Measurements from ENCODE around the gene SEPTIN10. TPM values are rescaled to one million over a fixed set of nuclear protein-coding genes. Genes with fewer than 3 reads are reported as not detected.

Gene SEPTIN10
- total and polyA plus RNA-seq, 4 donors, result 30.2 to 117 (median 48.3) TPM

DNA sequence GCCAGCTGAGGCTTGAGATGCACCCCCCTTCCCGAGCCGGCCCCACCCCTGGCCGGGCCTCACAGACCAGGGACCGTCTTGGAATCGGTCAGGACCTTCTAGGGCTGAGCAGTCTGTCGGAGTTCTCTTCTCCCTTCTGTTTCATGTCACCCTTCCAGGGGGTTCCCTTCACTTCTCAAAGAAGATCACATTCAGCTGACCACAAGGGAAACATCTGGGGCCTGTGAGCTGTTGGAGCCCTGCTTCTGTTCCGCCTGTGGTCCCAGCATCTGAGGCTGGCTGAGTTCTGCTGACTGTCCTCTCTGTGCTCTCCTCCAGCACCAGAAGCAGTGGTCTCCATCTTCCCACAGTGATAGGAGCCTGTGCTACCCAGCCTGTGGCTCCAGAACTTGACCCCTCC lies 106.5 kb downstream of the SEPTIN10 start:
- WGBS, 2 donors, result 36 to 62% methylated on average over 7 of the region's 7 CpGs

DNA sequence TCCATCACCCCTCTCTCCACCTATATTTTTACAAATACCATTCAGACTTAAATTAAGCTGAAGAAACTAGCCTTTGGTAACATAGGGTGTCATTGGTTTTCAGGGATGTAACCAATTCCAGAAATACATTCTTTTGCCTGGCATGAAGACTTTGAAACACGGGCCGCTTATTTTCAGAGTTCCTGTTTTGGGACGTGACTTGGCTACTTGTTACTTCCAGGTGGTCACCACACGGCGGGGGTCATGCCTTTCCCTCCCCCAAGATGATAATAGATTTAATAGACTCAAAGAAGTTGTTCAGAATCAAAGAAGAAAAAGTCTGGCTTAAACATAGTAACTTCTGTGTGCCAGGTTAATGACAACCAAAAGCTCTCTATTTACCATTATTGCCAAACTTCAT lies 110.6 kb downstream of the SEPTIN10 start:
- ATAC-seq (ENCODE audit: insufficient read depth, low FRiP score) (no peak), DNase-seq (no peak)
- no peak overlapping the region for H3K9ac ChIP-seq (ENCODE audit: insufficient read depth in 1 of 2, low read length in 2 of 2)
- peaks cover 0 to 11% (median 2%) of the 10 kb centered on the region in 4 donors for H3K9me3 ChIP-seq (ENCODE audit: control insufficient read depth in 4 of 4, insufficient read depth in 3 of 4, low read length in 3 of 4)
- H3K4me1 ChIP-seq (ENCODE audit: control insufficient read depth in 5 of 5, insufficient read depth in 5 of 5, low read length in 5 of 5), result peaks cover 0 to 9% (median 0%) of the 10 kb centered on the region in 5 donors
- WGBS, 2 donors, result 34 to 57% methylated on average over 5 of the region's 5 CpGs
- no peak for TF ChIP-seq CTCF (IDR thresholded peaks at IDR 0.05; ENCODE audit: control extremely low read depth, extremely low read depth)
- no peak overlapping the region for H3K27ac ChIP-seq (ENCODE audit: low read depth in 1 of 2, low read length in 1 of 2)
- H3K27me3 ChIP-seq (ENCODE audit: control insufficient read depth in 3 of 3, insufficient read depth in 3 of 3, low read length in 2 of 3), result no peaks in the 10 kb centered on the region
- peaks cover 0 to 7% (median 0%) of the 10 kb centered on the region in 4 donors for H3K36me3 ChIP-seq (ENCODE audit: control insufficient read depth in 4 of 4, insufficient read depth in 4 of 4, low read length in 4 of 4)
- no peak overlapping the region for H3K4me3 ChIP-seq

More for the DNA sequence above, 106.5 kb downstream of the SEPTIN10 start:
- no peak overlapping the region for H3K4me3 ChIP-seq
- no peak overlapping the region for H3K27ac ChIP-seq (ENCODE audit: low read depth in 1 of 2, low read length in 1 of 2)
- TF ChIP-seq CTCF (IDR thresholded peaks at IDR 0.05; ENCODE audit: control extremely low read depth, extremely low read depth), result no peak
- no peak overlapping the region for H3K9ac ChIP-seq (ENCODE audit: insufficient read depth in 1 of 2, low read length in 2 of 2)
- H3K9me3 ChIP-seq (ENCODE audit: control insufficient read depth in 4 of 4, insufficient read depth in 3 of 4, low read length in 3 of 4), result peaks cover 0 to 11% (median 2%) of the 10 kb centered on the region in 4 donors
- no peak for ATAC-seq (ENCODE audit: insufficient read depth, low FRiP score)
- peaks cover 0 to 2% (median 0%) of the 10 kb centered on the region in 4 donors for H3K36me3 ChIP-seq (ENCODE audit: control insufficient read depth in 4 of 4, insufficient read depth in 4 of 4, low read length in 4 of 4)
- no peaks in the 10 kb centered on the region for H3K27me3 ChIP-seq (ENCODE audit: control insufficient read depth in 3 of 3, insufficient read depth in 3 of 3, low read length in 2 of 3)
- H3K4me1 ChIP-seq (ENCODE audit: control insufficient read depth in 5 of 5, insufficient read depth in 5 of 5, low read length in 5 of 5), result no peaks in the 10 kb centered on the region
- no peak for DNase-seq

- no peak for TF ChIP-seq CTCF (IDR thresholded peaks at IDR 0.05; ENCODE audit: control extremely low read depth, extremely low read depth)
- H3K9me3 ChIP-seq (ENCODE audit: control insufficient read depth in 4 of 4, insufficient read depth in 3 of 4, low read length in 3 of 4), result peaks cover 0 to 11% (median 2%) of the 10 kb centered on the region in 4 donors
- DNase-seq, result no peak
- no peak overlapping the region for H3K9ac ChIP-seq (ENCODE audit: insufficient read depth in 1 of 2, low read length in 2 of 2)
- H3K36me3 ChIP-seq (ENCODE audit: control insufficient read depth in 4 of 4, insufficient read depth in 4 of 4, low read length in 4 of 4), result peaks cover 0 to 7% (median 0%) of the 10 kb centered on the region in 4 donors
- no peaks in the 10 kb centered on the region for H3K27me3 ChIP-seq (ENCODE audit: control insufficient read depth in 3 of 3, insufficient read depth in 3 of 3, low read length in 2 of 3)
- H3K27ac ChIP-seq (ENCODE audit: low read depth in 1 of 2, low read length in 1 of 2), result no peak overlapping the region
- 94 to 96% methylated on average over 21 of the region's 21 CpGs for WGBS, 2 donors
- H3K4me1 ChIP-seq (ENCODE audit: control insufficient read depth in 5 of 5, insufficient read depth in 5 of 5, low read length in 5 of 5), result peaks cover 0 to 20% (median 6%) of the 10 kb centered on the region in 5 donors
- no peak for ATAC-seq (ENCODE audit: insufficient read depth, low FRiP score)
- H3K4me3 ChIP-seq, result no peak overlapping the region
Measured at GRCh38 chr2:109501461-109501860, 112.3 kb downstream of the SEPTIN10 start.

DNA sequence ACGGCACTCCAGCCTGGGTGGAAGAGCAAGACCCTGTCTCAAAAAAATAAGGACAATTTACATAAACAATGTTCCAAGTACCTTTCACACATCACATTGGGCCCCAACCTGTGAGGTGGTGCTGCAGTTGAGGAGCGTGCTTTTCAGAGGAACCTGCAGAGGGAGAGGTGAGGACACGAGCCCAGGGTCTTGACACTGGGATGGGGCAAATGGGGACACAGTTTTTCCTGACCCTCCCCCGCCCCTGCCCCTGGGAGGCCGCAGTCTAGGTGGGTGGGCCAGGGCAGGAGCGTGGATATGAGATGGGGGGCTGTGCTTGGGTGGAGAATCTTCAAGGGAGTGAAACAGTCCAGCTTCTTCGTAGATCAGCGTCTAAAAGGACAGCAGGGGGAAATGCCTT lies 112.9 kb downstream of the SEPTIN10 start:
- no peak for DNase-seq
- Histone ChIP-seq H3K36me3 (ENCODE audit: control insufficient read depth in 4 of 4, insufficient read depth in 4 of 4, low read length in 4 of 4) (peaks cover 0 to 7% (median 0%) of the 10 kb centered on the region in 4 donors), H3K9me3 (ENCODE audit: control insufficient read depth in 4 of 4, insufficient read depth in 3 of 4, low read length in 3 of 4) (peaks cover 0 to 8% (median under 1%) of the 10 kb centered on the region in 4 donors), H3K4me3 (no peak overlapping the region), H3K4me1 (ENCODE audit: control insufficient read depth in 5 of 5, insufficient read depth in 5 of 5, low read length in 5 of 5) (peaks cover 0 to 20% (median 6%) of the 10 kb centered on the region in 5 donors), H3K27me3 (ENCODE audit: control insufficient read depth in 3 of 3, insufficient read depth in 3 of 3, low read length in 2 of 3) (no peaks in the 10 kb centered on the region), H3K27ac (ENCODE audit: low read depth in 1 of 2, low read length in 1 of 2) (no peak overlapping the region), H3K9ac (ENCODE audit: insufficient read depth in 1 of 2, low read length in 2 of 2) (no peak overlapping the region)
- WGBS, 2 donors, result 90 to 93% methylated on average over 8 of the region's 8 CpGs
- ATAC-seq (ENCODE audit: insufficient read depth, low FRiP score), result no peak
- no peak for TF ChIP-seq CTCF (IDR thresholded peaks at IDR 0.05; ENCODE audit: control extremely low read depth, extremely low read depth)

All from lung (tissue), 12 donors.